ENCODE measurements around the gene NAP1L4. TPM values are rescaled to one million over a fixed set of nuclear protein-coding genes. Genes with fewer than 3 reads are reported as not detected.

Gene NAP1L4
- total RNA-seq, 1 donor from 2014 or later: 171 TPM

GRCh38 chr11:2995893-2996554 lies 3.9 kb upstream of the NAP1L4 start:
- Mint-ChIP-seq H3K4me1 (peaks cover 8% of the 10 kb centered on the region), H3K36me3 (peaks cover 8% of the 10 kb centered on the region), H3K9me3 (no peaks in the 10 kb centered on the region), H3K4me3 (no peak overlapping the region), H3K27me3 (ENCODE audit: low read depth) (no peaks in the 10 kb centered on the region), H3K27ac (no peak overlapping the region)
- TF ChIP-seq CTCF (IDR thresholded peaks at IDR 0.05; ENCODE audit: unreplicated experiment): no peak
- no peak for DNase-seq (ENCODE audit: low spot score in 2 of 2, unreplicated experiment in 2 of 2)

DNA sequence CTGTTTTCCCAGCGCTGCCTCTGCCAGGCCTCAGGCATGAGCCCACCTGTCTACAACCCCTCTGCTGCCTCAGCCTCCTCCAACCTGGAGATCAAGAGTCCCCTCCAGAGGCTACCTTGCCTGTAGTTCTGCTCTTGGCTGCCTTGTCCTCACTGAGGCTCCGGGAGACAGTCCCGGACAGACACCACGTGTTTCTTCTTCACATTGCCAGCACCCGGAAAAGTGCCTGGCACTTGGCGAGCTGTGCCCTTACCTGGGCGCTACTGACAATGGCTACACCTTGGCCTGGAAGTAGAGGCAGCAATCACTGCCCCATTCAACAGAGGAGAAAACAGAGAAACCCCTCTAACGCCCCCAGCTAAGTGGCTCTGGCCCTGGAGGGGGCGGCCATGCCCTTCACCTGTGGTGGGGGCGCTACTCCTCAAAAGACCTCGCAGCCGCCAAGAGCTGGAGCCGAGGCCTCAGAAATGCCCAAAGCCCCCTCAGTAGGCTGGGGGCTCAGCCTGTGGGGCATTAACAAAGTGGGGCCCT lies 3.0 kb upstream of the NAP1L4 start:
- Mint-ChIP-seq H3K4me3 (no peak overlapping the region), H3K27me3 (ENCODE audit: low read depth) (no peaks in the 10 kb centered on the region)

GRCh38 chr11:2994336-2994730 lies 2.2 kb upstream of the NAP1L4 start:
- no peak overlapping the region for H3K27ac Mint-ChIP-seq
- no peaks in the 10 kb centered on the region for H3K9me3 Mint-ChIP-seq
- H3K36me3 Mint-ChIP-seq: no peaks in the 10 kb centered on the region
- H3K27me3 Mint-ChIP-seq (ENCODE audit: low read depth): no peaks in the 10 kb centered on the region
- no peak for TF ChIP-seq CTCF (IDR thresholded peaks at IDR 0.05; ENCODE audit: unreplicated experiment)
- peaks cover 17% of the 10 kb centered on the region for H3K4me1 Mint-ChIP-seq
- DNase-seq (ENCODE audit: low spot score in 2 of 2, unreplicated experiment in 2 of 2): no peak
- H3K4me3 Mint-ChIP-seq: peak overlapping the region; percentile 24

More for the DNA sequence above, 3.0 kb upstream of the NAP1L4 start:
- Mint-ChIP-seq H3K36me3 (peaks cover 3% of the 10 kb centered on the region), H3K27ac (no peak overlapping the region), H3K9me3 (no peaks in the 10 kb centered on the region), H3K4me1 (peaks cover 10% of the 10 kb centered on the region)
- no peak for DNase-seq (ENCODE audit: low spot score in 2 of 2, unreplicated experiment in 2 of 2)
- TF ChIP-seq CTCF (IDR thresholded peaks at IDR 0.05; ENCODE audit: unreplicated experiment): no peak

- Mint-ChIP-seq H3K27ac (peak overlapping the region; percentile 90), H3K36me3 (no peaks in the 10 kb centered on the region), H3K27me3 (ENCODE audit: low read depth) (no peaks in the 10 kb centered on the region), H3K4me1 (peaks cover 29% of the 10 kb centered on the region), H3K4me3 (peak overlapping the region; percentile 93), H3K9me3 (no peaks in the 10 kb centered on the region)
- DNase-seq (ENCODE audit: low spot score in 2 of 2, unreplicated experiment in 2 of 2): peak in 1 of 2 experiments; percentile 45
- no peak for TF ChIP-seq CTCF (IDR thresholded peaks at IDR 0.05; ENCODE audit: unreplicated experiment)
Observed at GRCh38 chr11:2992997-2993325, 832 bp upstream of the NAP1L4 start.

DNA sequence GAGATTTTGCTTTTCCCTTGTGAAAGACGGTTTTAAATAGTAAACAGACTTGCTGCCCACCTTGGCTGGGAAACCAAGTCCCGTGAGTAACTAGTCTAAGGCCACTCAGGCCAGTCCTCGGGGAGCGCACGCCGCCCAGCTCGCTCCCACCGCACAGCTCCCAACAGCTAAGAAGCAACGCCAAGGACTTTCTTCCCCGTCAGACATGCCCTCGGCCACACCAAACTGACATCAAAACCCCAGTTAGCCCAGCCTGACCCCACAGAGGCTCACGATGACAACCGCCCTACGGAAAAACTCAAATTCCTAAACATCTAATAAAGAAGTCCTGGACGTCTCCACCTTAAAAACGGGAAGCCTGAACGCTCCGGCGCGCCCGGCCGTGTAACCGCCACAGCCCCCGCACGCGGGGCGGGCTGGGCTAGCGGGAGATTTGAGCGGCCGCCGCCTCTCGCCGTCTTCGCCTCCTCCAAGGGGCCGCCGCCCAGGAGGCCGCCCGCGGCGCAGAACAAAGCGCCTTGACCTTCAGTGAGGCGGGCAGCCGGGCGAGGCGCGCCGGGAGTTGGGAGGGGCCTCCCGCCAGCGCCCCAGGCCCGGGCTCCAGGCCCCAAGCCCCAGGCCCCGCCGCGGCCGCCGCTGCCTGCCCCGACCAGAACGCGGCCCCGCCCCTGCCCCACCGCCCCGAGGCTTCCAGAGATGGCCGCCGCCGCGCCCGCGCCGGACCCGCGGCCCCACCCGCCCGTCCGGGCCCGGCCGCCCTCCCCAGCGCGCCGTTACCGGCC lies 486 bp downstream of the NAP1L4 start:
- Mint-ChIP-seq H3K4me1 (peaks cover 32% of the 10 kb centered on the region), H3K4me3 (peak overlapping the region; percentile 93), H3K9me3 (no peaks in the 10 kb centered on the region), H3K27me3 (ENCODE audit: low read depth) (no peaks in the 10 kb centered on the region), H3K27ac (peak overlapping the region; percentile 98), H3K36me3 (no peaks in the 10 kb centered on the region)
- DNase-seq (ENCODE audit: low spot score in 2 of 2, unreplicated experiment in 2 of 2): no peak
- no peak for TF ChIP-seq CTCF (IDR thresholded peaks at IDR 0.05; ENCODE audit: unreplicated experiment)

Measured in mesothelial cell of epicardium (in vitro differentiated cells).